HEK293 (cell line): ENCODE data around the gene SERTAD2.

ENCODE experiments used
- CTCF ChIA-PET: fragments of 350-600 bp; formaldehyde crosslinking; extraction: SDS; loops from one replicate; lab custom pipeline; 2021; ENCODE audit warnings: antibody characterized with exemption; lab: Yijun Ruan, JAX
- POLR2A ChIA-PET: fragments of 300-600 bp; formaldehyde crosslinking; extraction: SDS; loops from one replicate; lab custom pipeline; 2020; ENCODE audit warnings: antibody characterized with exemption, inconsistent platforms; lab: Yijun Ruan, JAX
- H3K27ac ChIP-seq: fragments of 200-500 bp; sonication (Bioruptor generic); 2 replicates; pipeline ENCODE4 v1.5.1; 2014; ENCODE audit warnings: low read depth, low read length, control low read depth, inconsistent platforms; ENCODE audit errors: extremely low read depth
- H3K36me3 ChIP-seq, 2 experiments: fragments of 200-500 bp in 1 of 2; sonication (Bioruptor generic) in 1 of 2; 1 replicate in 1 of 2; 2 replicates in 1 of 2; pipeline ENCODE4 v1.5.1; 2014 to 2017; ENCODE audit warnings: inconsistent platforms in 2 of 2, low read length in 2 of 2; ENCODE audit not compliant: control insufficient read depth in 2 of 2, insufficient read depth in 1 of 2
- H3K4me1 ChIP-seq: fragments of 200-500 bp; sonication (Bioruptor generic); 2 replicates; pipeline ENCODE4 v1.5.1; 2014; ENCODE audit warnings: mild to moderate bottlenecking, low read length, inconsistent platforms; ENCODE audit not compliant: control insufficient read depth, insufficient read depth
- H3K4me3 ChIP-seq: 2 replicates; pipeline ENCODE4 v1.5.1; 2011; ENCODE audit warnings: low read depth, mild to moderate bottlenecking, control low read depth, low read length, moderate library complexity
- H3K9me3 ChIP-seq: fragments of 200-500 bp; sonication (Bioruptor generic); 2 replicates; pipeline ENCODE4 v1.5.1; 2014; ENCODE audit warnings: low read depth, low read length, inconsistent platforms; ENCODE audit not compliant: control insufficient read depth, insufficient read depth
- REST ChIP-seq: fragments of 450-650 bp; formaldehyde crosslinking; IDR thresholded peaks from 2 replicates; pipeline ENCODE4 v1.5.1; 2016; ENCODE audit warnings: missing biosample characterization, missing genetic modification characterization
- ZNF10 ChIP-seq: fragments of 450-650 bp; formaldehyde crosslinking; IDR thresholded peaks from 2 replicates; pipeline ENCODE4 v1.5.1; 2017; ENCODE audit warnings: missing biosample characterization, missing genetic modification characterization
- ZNF138 ChIP-seq: fragments of 450-650 bp; formaldehyde crosslinking; IDR thresholded peaks from 2 replicates; pipeline ENCODE4 v1.5.1; 2016; ENCODE audit warnings: missing biosample characterization, missing genetic modification characterization, borderline replicate concordance
- ZNF239 ChIP-seq: fragments of 450-650 bp; formaldehyde crosslinking; IDR thresholded peaks from 2 replicates; pipeline ENCODE4 v1.5.1; 2016; ENCODE audit warnings: missing biosample characterization, missing genetic modification characterization
- ZNF266 ChIP-seq: fragments of 450-650 bp; formaldehyde crosslinking; IDR thresholded peaks from 2 replicates; pipeline ENCODE4 v1.5.1; 2016; ENCODE audit warnings: missing biosample characterization, missing genetic modification characterization, low read depth
- ZNF626 ChIP-seq: fragments of 450-650 bp; sonication (Bioruptor Pico); formaldehyde crosslinking; IDR thresholded peaks from 2 replicates; pipeline ENCODE4 v1.5.1; 2018; ENCODE audit warnings: missing biosample characterization, missing genetic modification characterization, inconsistent platforms
- ZNF645 ChIP-seq: fragments of 450-650 bp; formaldehyde crosslinking; IDR thresholded peaks from 2 replicates; pipeline ENCODE4; 2016; ENCODE audit warnings: missing biosample characterization, missing genetic modification characterization
- ZNF658 ChIP-seq: fragments of 450-650 bp; formaldehyde crosslinking; IDR thresholded peaks from 2 replicates; pipeline ENCODE4; 2016; ENCODE audit warnings: missing biosample characterization, missing genetic modification characterization
- TF ChIP-seq, protein P1 (sequence below): fragments of 450-650 bp; formaldehyde crosslinking; IDR thresholded peaks from 2 replicates; pipeline ENCODE4 v1.5.1; 2017; ENCODE audit warnings: missing biosample characterization, missing genetic modification characterization

Gene SERTAD2

DNA sequence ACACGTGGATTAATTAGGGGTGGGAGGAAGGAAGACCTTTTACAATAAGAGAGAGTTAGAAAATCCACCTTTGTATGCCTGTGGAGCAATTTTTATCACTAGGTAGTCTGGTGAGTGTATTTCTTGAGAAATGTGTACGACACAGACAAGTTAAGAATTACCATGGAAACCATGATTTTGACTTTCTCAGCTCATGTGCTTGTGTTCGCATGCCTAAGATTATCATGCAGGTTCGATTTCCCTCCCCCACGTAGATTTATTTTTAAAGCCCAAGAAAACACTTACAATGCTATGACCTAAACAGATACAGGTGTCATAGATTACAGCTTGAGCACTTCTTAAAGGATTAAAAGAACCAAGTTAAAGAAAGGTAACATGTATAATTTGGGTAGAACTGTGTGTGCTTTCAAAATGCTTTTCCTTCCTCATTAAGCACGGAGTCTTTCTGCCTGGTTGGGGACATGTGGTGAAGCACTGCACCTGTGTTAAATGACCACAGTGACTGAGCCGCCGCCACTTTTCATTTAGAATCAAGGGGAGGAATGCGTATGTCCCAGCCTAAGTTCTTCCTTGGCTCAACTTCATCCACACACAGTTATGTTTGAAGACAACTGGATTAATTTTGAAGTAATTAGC, 16.6 kb downstream of the SERTAD2 start:
- TF ChIP-seq ZNF138 (no peak), ZNF239 (tag by site-specific recombination) (no peak)
- CTCF ChIA-PET, result interaction anchor here (0.6 kb wide), 1 partner anchor 222 kb away, joined by 3 read pairs; no protein-coding TSS in a partner anchor
- H3K4me1 ChIP-seq, result peaks cover 26% of the 10 kb centered on the region
- no peak overlapping the region for H3K27ac ChIP-seq
- H3K4me3 ChIP-seq, result no peak overlapping the region
- peaks cover 0 to 28% of the 10 kb centered on the region in 2 experiments; a peak in 1 of 3 replicates for H3K36me3 ChIP-seq
- POLR2A ChIA-PET, result no interaction called here
- H3K9me3 ChIP-seq, result no peaks in the 10 kb centered on the region

DNA sequence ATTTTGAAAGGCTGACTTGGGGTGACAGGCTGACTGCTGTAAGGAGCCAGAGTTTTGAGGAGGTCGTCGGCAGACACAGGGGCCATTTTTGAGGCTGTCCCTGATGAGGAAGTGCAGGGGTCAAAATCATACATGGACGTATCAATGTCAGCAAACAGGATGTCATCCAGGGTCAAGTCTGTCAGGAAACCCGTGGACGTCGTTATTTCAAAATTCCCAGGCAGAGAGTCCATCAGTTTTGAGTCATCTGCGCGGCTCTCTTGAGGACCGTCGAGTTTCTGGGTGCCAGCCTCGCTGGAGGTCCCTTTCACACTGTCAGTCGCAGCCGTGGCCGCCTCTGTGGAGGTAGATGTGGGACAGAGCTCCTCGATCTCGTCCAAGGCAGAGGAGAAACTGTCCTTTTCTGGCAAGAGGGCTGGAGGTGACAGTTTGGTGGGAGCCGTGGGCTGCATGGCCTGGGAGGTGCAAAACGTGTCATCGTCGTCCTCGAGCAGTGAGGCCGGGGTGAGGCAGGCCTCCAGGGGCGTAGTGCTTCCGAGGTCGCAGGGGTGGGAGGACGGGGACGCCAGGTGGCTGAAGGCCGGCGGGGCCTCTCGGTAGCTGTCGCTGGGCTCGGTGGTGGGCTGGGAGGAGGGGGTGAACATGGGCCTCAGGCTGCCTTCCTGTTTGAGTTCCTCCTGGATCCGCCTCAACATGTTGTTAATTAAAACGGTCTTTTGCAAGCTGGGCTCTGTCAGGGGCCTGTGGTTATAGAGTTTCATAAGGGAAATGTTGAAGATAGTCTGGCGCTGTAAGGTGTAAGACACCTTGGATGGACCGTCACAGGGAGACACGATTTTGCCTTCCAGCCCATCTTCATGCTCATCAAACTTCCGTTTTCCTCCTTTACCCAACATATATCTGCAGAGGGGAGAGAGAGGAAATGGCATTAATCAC, 17.5 kb downstream of the SERTAD2 start:
- H3K9me3 ChIP-seq, result no peaks in the 10 kb centered on the region
- H3K27ac ChIP-seq, result no peak overlapping the region
- no peak overlapping the region for H3K4me3 ChIP-seq
- TF ChIP-seq, protein P1, sequence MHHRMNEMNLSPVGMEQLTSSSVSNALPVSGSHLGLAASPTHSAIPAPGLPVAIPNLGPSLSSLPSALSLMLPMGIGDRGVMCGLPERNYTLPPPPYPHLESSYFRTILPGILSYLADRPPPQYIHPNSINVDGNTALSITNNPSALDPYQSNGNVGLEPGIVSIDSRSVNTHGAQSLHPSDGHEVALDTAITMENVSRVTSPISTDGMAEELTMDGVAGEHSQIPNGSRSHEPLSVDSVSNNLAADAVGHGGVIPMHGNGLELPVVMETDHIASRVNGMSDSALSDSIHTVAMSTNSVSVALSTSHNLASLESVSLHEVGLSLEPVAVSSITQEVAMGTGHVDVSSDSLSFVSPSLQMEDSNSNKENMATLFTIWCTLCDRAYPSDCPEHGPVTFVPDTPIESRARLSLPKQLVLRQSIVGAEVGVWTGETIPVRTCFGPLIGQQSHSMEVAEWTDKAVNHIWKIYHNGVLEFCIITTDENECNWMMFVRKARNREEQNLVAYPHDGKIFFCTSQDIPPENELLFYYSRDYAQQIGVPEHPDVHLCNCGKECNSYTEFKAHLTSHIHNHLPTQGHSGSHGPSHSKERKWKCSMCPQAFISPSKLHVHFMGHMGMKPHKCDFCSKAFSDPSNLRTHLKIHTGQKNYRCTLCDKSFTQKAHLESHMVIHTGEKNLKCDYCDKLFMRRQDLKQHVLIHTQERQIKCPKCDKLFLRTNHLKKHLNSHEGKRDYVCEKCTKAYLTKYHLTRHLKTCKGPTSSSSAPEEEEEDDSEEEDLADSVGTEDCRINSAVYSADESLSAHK (tag by site-specific recombination), result no peak
- TF ChIP-seq ZNF626 (no peak), REST (tag by site-specific recombination) (no peak), ZNF658 (no peak)
- CTCF ChIA-PET, result interaction anchor here (0.5 kb wide), 1 partner anchor 647 kb away, joined by 5 read pairs; no protein-coding TSS in a partner anchor
- H3K4me1 ChIP-seq, result peaks cover 21% of the 10 kb centered on the region
- POLR2A ChIA-PET, result no interaction called here
- H3K36me3 ChIP-seq, result peaks cover 0 to 29% of the 10 kb centered on the region in 2 experiments; a peak in 1 of 3 replicates

GRCh38 chr2:64634345-64635267, 19.1 kb downstream of the SERTAD2 start:
- POLR2A ChIA-PET, result interaction anchor here (0.6 to 1.2 kb wide), 2 partner anchors 19 to 55 kb away, joined by 3 to 9 read pairs; partner anchors contain the start of gene SERTAD2
- 0 out of 2 replicates have a peak, but pooled peaks have one; percentile 41 for TF ChIP-seq ZNF10 (tag by site-specific recombination)
- no peak for TF ChIP-seq ZNF645 (tag by site-specific recombination)
- TF ChIP-seq ZNF266, result no peak
- TF ChIP-seq, all 188 proteins: peak for 1
- Histone ChIP-seq H3K9me3 (no peaks in the 10 kb centered on the region), H3K4me3 (no peak overlapping the region), H3K27ac (no peak overlapping the region), H3K36me3 (peaks cover 0 to 35% of the 10 kb centered on the region in 2 experiments; a peak in 2 of 3 replicates), H3K4me1 (peaks cover 7% of the 10 kb centered on the region)
- CTCF ChIA-PET, result interaction anchor here (0.6 to 1.8 kb wide), 2 partner anchors 11 to 205 kb away, joined by 4 to 6 read pairs; no protein-coding TSS in a partner anchor
